Motor neuron (in vitro differentiated cells): Measurements from ENCODE around the gene MTFMT. TPM values are rescaled to one million over a fixed set of nuclear protein-coding genes. Genes with fewer than 3 reads are reported as not detected.
A peak's percentile ranks its signal among the peaks of the same experiment; 100 is the strongest.
"Not testable (repeated sequence)": the region's sequence is repeated elsewhere in the genome, so short reads cannot be mapped to it uniquely, and the experiment has no call there.

Experiments used
- ATAC-seq, 8 experiments: fragments of 200-7000 bp; cut with Tn5 transposase; replicated peaks in 6 of 8; 2 replicates each; pipeline ENCODE4 v1.8.0; 2021; ENCODE audit warnings: mild to moderate bottlenecking in 8 of 8, moderate library complexity in 8 of 8
- H3K27ac ChIP-seq, 2 donors: fragments of 250-450 bp; sonication (Bioruptor Pico); 2 replicates each; pipeline ENCODE4 v1.9.0; 2021; ENCODE audit warnings: antibody characterized with exemption in 2 of 2, mild to moderate bottlenecking in 2 of 2, moderate library complexity in 1 of 2
- H3K4me1 ChIP-seq, 2 donors: fragments of 250-450 bp; sonication (Bioruptor Pico); replicated peaks in 1 of 2; 2 replicates each; pipeline ENCODE4 v1.6.1; 2021; ENCODE audit warnings: antibody characterized with exemption in 2 of 2, mild to moderate bottlenecking in 2 of 2, moderate library complexity in 1 of 2
- H3K4me3 ChIP-seq, 5 donors: fragments of 250-450 bp; sonication (Bioruptor Pico); 2 replicates each; pipeline ENCODE4 v1.9.0; 2021; ENCODE audit warnings: antibody characterized with exemption in 5 of 5, mild to moderate bottlenecking in 5 of 5, moderate library complexity in 4 of 5
- WGBS, 10 experiments: fragments of 450-650 bp; shearing (Covaris generic); methylation state at CpG; one replicate each; pipeline ENCODE4 v1.0.0; 2022; 5-methylcytosine and 5-hydroxymethylcytosine counted together
- in situ Hi-C, 9 experiments: fragments of 400-800 bp; cut with MboI; loops; one replicate each; pipeline ENCODE4 v1.15.0; 2021; ENCODE audit warnings: low sequenced_read_pairs in 9 of 9, low pct_unique_long_range_greater_than_20kb in 2 of 9; ENCODE audit not compliant: unreplicated experiment in 9 of 9
- total RNA-seq, 8 experiments: library from RNA; unstranded; fragments of 300-600 nt; gene quantifications; 2 replicates each; pipeline versions ENCODE4 v1.2.3 to v1.2.4, GENCODE V29; 2022

Gene MTFMT
- 10 to 100 TPM in 4 of 8 experiments, 1 to 10 TPM in 4; 7.9 to 23.5 (median 10.4) TPM for total RNA-seq

DNA sequence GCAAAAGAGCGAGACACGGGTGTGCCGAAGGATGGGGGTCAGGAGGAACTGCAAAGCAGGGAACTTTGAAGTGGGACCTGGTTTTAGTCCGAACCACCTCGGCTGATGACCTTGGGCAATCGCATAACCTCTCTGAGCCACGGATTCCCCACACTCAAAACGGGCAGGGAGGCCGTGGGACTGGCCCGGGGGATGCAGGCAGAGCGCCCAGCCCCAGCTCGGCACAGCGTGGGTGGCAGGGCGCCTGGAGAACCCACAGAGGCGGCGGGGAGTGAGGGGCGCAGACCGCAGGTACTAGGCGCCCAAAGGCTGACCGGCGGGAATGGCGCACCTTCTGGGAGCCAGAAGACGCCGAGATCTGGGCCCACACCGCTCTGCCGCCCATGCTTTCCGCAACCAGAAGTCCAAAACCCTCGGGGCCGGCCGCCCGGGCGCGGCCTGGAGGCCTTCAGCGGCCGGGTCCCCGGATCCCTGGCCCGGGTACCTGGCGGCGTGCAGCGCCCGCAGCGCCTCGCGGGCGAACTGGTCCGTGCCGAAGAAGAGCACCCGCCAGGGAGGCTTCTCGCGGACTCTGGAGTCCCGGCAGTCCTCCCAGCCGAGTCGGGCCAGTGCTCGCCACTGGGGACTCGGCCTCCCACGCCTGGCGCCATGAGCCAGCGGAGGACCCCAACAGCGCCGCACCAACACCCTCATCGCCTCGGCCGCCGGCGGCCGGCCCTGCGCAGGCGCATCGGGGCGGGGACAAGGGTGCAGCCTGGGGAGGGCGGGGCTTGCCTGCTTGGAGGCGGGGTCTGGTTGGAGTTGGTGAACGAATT is at the start of gene MTFMT:
Gene MTFMT (minus strand): TSS at position 719 of the 815 bp plus-strand sequence. CDS start 26 bp downstream, at position 693.
- in situ Hi-C loops = loop anchor here in 1 of 9 experiments (25.0 kb wide), 1 partner anchor 258 kb away; the partner anchor contains the start of genes PARP16 and RNU5A-1
- Histone ChIP-seq H3K4me3 (peak within 1 kb of the TSS; percentile 82 to 100 (median 88)), H3K27ac (peak within 1 kb of the TSS in 1 of 2 donors; percentile 52), H3K4me1 (peaks cover 13 to 18% of the 10 kb centered on the region in 2 donors)
- 0 to 8% (median 0%) methylated on average over 1 to 32 of the region's 73 CpGs; no CpG with 5 or more reads in 2 of the 10 experiments for WGBS, 10 experiments
- ATAC-seq = peak; percentile 75 to 95 (median 90)

- WGBS, 10 experiments = 68% methylated on average over 8 of the region's 24 CpGs; no CpG with 5 or more reads in 9 of the 10 experiments
- peak in 3 of 8 experiments; percentile 73 to 83 (median 75) for ATAC-seq
- Histone ChIP-seq H3K27ac (no peak overlapping the region), H3K4me3 (no peak overlapping the region), H3K4me1 (peaks cover 8 to 19% of the 10 kb centered on the region in 2 donors)
- in situ Hi-C loops = no loop called here
Observed at GRCh38 chr15:65077981-65078352, 48.5 kb upstream of the MTFMT start.

GRCh38 chr15:65077291-65077980 is 48.0 kb upstream of the MTFMT start:
- Histone ChIP-seq H3K4me1 (peaks cover 3 to 13% of the 10 kb centered on the region in 2 donors), H3K27ac (no peak overlapping the region), H3K4me3 (no peak overlapping the region)
- in situ Hi-C loops = no loop called here
- no peak for ATAC-seq
- 80 to 100% (median 95%) methylated on average over 1 to 36 of the region's 85 CpGs; no CpG with 5 or more reads in 3 of the 10 experiments for WGBS, 10 experiments

DNA sequence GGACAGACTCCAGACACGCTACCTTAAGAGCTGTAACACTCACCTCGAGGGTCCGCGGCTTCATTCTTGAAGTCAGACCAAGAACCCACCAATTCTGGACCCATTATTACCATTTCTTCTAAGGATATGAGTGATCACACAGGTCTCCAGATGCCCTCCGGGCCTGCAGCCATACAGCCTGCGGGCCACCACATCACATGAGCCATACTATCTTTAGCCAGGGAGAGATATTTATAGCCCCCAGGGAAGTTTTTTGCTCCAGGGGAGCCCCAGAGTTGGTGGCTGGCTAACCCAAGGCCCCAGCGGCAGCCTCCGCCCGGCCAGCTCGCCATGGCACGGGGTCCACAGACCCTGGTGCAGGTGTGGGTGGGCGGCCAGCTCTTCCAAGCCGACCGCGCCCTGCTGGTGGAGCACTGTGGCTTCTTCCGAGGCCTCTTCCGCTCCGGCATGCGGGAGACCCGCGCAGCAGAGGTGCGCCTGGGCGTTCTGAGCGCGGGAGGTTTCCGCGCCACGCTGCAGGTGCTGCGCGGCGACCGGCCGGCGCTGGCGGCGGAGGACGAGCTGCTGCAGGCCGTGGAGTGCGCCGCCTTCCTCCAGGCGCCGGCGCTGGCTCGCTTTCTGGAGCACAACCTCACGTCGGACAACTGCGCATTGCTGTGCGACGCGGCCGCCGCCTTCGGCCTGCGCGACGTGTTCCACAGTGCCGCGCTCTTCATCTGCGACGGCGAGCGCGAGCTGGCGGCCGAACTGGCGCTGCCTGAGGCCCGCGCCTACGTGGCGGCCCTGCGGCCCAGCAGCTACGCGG is 47.2 kb upstream of the MTFMT start, which contains the start of gene KBTBD13:
Gene KBTBD13 (plus strand): TSS at position 261 of the 805 bp plus-strand sequence. CDS start 70 bp downstream, at position 331.
- Histone ChIP-seq H3K4me1 (peaks cover 0 to 6% of the 10 kb centered on the region in 2 donors), H3K27ac (no peak within 1 kb of the TSS), H3K4me3 (no peak within 1 kb of the TSS)
- no peak for ATAC-seq
- 85 to 100% (median 94%) methylated on average over 4 to 48 of the region's 73 CpGs; no CpG with 5 or more reads in 5 of the 10 experiments for WGBS, 10 experiments
- in situ Hi-C loops = no loop called here

- H3K4me1 ChIP-seq, ATAC-seq, H3K27ac ChIP-seq, H3K4me3 ChIP-seq, in situ Hi-C loops: not testable (repeated sequence)
- WGBS, 10 experiments = 41 to 95% (median 87%) methylated on average over 2 to 9 of the region's 12 CpGs; no CpG with 5 or more reads in 4 of the 10 experiments
Observed at GRCh38 chr15:65075607-65076395, 46.4 kb upstream of the MTFMT start.

DNA sequence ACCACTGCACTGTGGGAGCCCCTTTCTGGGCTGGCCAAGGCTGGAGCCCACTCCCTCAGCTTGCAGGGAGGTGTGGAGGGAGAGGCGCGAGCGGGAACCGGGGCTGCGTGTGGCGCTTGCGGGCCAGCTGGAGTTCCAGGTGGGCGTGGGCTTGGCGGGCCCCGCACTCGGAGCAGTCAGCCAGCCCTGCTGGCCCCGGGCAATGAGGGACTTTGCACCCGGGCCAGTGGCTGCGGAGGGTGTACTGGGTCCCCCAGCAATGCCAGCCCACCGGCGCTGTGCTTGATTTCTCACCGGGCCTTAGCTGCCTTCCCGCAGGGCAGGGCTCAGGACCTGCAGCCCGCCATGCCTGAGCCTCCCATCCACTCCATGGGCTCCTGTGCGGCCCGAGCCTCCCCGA is 45.5 kb upstream of the MTFMT start:
- ATAC-seq, H3K27ac ChIP-seq, H3K4me1 ChIP-seq, in situ Hi-C loops, H3K4me3 ChIP-seq: not testable (repeated sequence)
- whole genome bisulfite sequencing, 10 experiments = 80% methylated on average over 2 of the region's 22 CpGs; no CpG with 5 or more reads in 9 of the 10 experiments

- no peak overlapping the region for H3K27ac ChIP-seq
- in situ Hi-C loops = no loop called here
- 80 to 94% (median 81%) methylated on average over 1 to 3 of the region's 3 CpGs; no CpG with 5 or more reads in 5 of the 10 experiments for WGBS, 10 experiments
Observed at GRCh38 chr15:65072617-65073016, 43.2 kb upstream of the MTFMT start.

GRCh38 chr15:65072027-65072426 is 42.6 kb upstream of the MTFMT start:
- ATAC-seq = no peak
- WGBS, 10 experiments = no CpG with 5 or more reads among the region's 1 CpG
- Histone ChIP-seq H3K4me3 (no peak overlapping the region), H3K4me1 (no peaks in the 10 kb centered on the region), H3K27ac (no peak overlapping the region)
- in situ Hi-C loops = no loop called here

More at GRCh38 chr15:65072617-65073016, 43.2 kb upstream of the MTFMT start:
- no peak for ATAC-seq
- Histone ChIP-seq H3K4me3 (no peak overlapping the region), H3K4me1 (no peaks in the 10 kb centered on the region)

DNA sequence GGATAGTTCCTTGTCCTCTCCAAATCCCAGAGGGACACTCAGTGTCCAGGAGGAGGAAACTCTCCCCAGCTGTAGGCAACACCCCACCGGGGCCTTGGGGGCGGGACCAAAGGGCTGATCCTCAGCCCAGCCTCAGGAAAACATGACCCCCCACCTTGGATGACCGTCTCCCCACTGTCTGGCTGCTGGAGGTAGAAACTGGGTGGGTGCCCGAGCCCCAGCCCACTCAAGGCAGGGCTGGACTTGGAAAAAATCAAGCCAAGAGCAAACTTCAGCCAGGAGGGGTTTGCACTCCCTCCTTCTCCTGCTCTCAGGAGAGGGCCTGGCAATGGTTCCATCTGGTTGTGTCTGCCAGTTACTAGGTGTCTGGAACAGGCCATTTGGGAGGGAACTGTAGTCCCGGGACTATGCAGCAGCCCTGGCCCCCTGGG is 42.0 kb upstream of the MTFMT start:
- in situ Hi-C loops = no loop called here
- peak in 2 of 8 experiments; percentile 18 to 26 for ATAC-seq
- no peaks in the 10 kb centered on the region for H3K4me1 ChIP-seq
- no peak overlapping the region for H3K4me3 ChIP-seq
- WGBS, 10 experiments = 17 to 50% (median 33%) methylated on average over 1 of the region's 5 CpGs; no CpG with 5 or more reads in 7 of the 10 experiments
- no peak overlapping the region for H3K27ac ChIP-seq

DNA sequence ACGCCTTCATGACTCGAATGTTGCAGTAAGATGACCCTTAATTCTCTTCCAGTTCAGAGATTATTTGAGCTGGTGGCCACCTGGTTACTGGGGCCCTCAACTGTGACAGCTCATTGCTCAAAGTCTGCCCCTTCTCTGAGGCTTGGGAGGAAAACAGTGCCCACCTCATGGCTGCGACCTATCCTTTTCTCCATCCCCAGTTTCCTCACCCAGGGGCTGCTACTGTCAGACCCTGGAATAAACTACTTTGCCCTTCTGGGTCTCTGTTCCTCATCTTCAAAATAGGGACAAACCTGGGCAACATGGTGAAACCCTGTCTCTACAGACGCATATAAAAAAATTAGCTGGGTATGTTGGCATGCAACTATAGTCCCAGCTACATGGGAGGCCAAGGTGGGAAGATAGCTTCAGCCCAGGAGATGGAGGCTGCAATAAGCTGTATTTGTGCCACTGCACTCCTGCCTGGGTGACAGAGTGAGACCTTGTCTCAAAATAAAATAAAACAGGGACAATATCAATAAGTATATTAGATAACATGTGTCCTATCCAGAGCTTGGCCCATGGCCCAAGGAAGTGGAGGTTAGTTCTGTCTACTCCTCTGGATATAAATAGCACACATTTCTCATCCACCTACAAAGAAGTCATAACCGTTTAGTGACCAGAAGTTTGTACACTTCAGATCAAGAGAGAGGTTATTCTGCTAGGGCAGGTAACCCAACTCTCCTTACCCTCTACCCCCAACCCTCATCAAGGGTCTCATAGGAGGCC is 40.5 kb upstream of the MTFMT start:
- in situ Hi-C loops = no loop called here
- ATAC-seq = no peak
- no peaks in the 10 kb centered on the region for H3K4me1 ChIP-seq
- 40 to 100% (median 72%) methylated on average over 1 to 5 of the region's 5 CpGs; no CpG with 5 or more reads in 2 of the 10 experiments for WGBS, 10 experiments
- H3K27ac ChIP-seq = no peak overlapping the region
- H3K4me3 ChIP-seq = no peak overlapping the region

GRCh38 chr15:65069179-65069578 is 39.7 kb upstream of the MTFMT start:
- ATAC-seq = peak in 2 of 8 experiments; percentile 66 to 78
- WGBS, 10 experiments = no CpG with 5 or more reads among the region's 1 CpG
- Histone ChIP-seq H3K4me1 (no peaks in the 10 kb centered on the region), H3K4me3 (no peak overlapping the region), H3K27ac (no peak overlapping the region)
- in situ Hi-C loops = no loop called here
